B cell (primary cell): ENCODE results near the gene LYST. TPM values are rescaled to one million over a fixed set of nuclear protein-coding genes. Genes with fewer than 3 reads are reported as not detected.

Experiments used
- ATAC-seq: fragments of 200-7000 bp; cut with Tn5 transposase; one replicate; pipeline ENCODE4 v1.10.0; 2021; ENCODE audit warnings: low read depth, mild to moderate bottlenecking, moderate number of reproducible peaks, moderate library complexity
- CTCF ChIA-PET: fragments of 350-600 bp; sonication (Branson Sonifier 250); formaldehyde crosslinking; loops from one replicate; lab custom pipeline; 2021; ENCODE audit warnings: antibody characterized with exemption, inconsistent platforms; lab: Charles Lee
- POLR2A ChIA-PET: fragments of 350-600 bp; sonication (Branson Sonifier 250); formaldehyde crosslinking; loops from one replicate; lab custom pipeline; 2021; ENCODE audit warnings: antibody characterized with exemption; lab: Charles Lee
- DNase-seq: peaks from one replicate; pipeline ENCODE4 v3.0.0; 2013
- H2AFZ ChIP-seq: 2 replicates; pipeline ENCODE4 v1.6.1; 2012; ENCODE audit warnings: mild to moderate bottlenecking, low read depth, low read length; ENCODE audit not compliant: insufficient read depth, poor library complexity, severe bottlenecking
- H3K27ac ChIP-seq, 2 donors: 1 replicate in 1 of 2; 2 replicates in 1 of 2; pipeline ENCODE4 v1.5.1; 2012 to 2013; ENCODE audit warnings: low read length in 2 of 2, mild to moderate bottlenecking in 2 of 2, moderate library complexity in 1 of 2
- H3K27me3 ChIP-seq, 4 experiments: fragments of 200-600 bp in 1 of 4; sonication (generic) in 1 of 4; replicated peaks in 1 of 4; 1 replicate in 2 of 4; 2 replicates in 2 of 4; pipeline versions ENCODE4 v1.6.1 to v1.7.0; 2013 to 2016; ENCODE audit warnings: low read length in 3 of 4, mild to moderate bottlenecking in 2 of 4, mixed read lengths in 1 of 4, moderate library complexity in 1 of 4; ENCODE audit not compliant: insufficient read depth in 4 of 4, control insufficient read depth in 3 of 4; ENCODE audit errors: control extremely low read depth in 1 of 4
- H3K36me3 ChIP-seq, 2 experiments: replicated peaks in 1 of 2; 1 replicate in 1 of 2; 2 replicates in 1 of 2; pipeline versions ENCODE4 v1.6.1 to v1.7.1; 2013; ENCODE audit warnings: low read length in 1 of 2; ENCODE audit not compliant: insufficient read depth in 2 of 2, control insufficient read depth in 1 of 2; ENCODE audit errors: control extremely low read depth in 1 of 2, extremely low read depth in 1 of 2
- H3K4me1 ChIP-seq, 2 donors: fragments of 200-600 bp in 1 of 2; sonication (generic) in 1 of 2; 1 replicate in 1 of 2; 2 replicates in 1 of 2; pipeline versions ENCODE4 v1.5.1 to v1.6.1; 2013 to 2017; ENCODE audit warnings: low read length in 2 of 2; ENCODE audit not compliant: control insufficient read depth in 2 of 2, insufficient read depth in 2 of 2
- H3K4me2 ChIP-seq: replicated peaks from 2 replicates; pipeline ENCODE3; 2012; ENCODE audit warnings: mild to moderate bottlenecking, low read depth, low read length; ENCODE audit not compliant: poor library complexity, severe bottlenecking
- H3K4me3 ChIP-seq, 5 experiments: fragments of 200-600 bp in 1 of 5; sonication (generic) in 1 of 5; 1 replicate in 3 of 5; 2 replicates in 2 of 5; pipeline versions ENCODE4 v1.5.1 to v1.7.0; 2011 to 2016; ENCODE audit warnings: low read length in 4 of 5, mild to moderate bottlenecking in 4 of 5, low read depth in 2 of 5, control low read depth in 1 of 5, moderate library complexity in 1 of 5; ENCODE audit not compliant: insufficient read depth in 1 of 5; ENCODE audit errors: control extremely low read depth in 1 of 5, extremely low read depth in 1 of 5
- H3K79me2 ChIP-seq: fragments of 200-600 bp; sonication (generic); one replicate; pipeline ENCODE4 v1.6.0; 2016; ENCODE audit warnings: low read length; ENCODE audit not compliant: control insufficient read depth, insufficient read depth
- H3K9ac ChIP-seq: fragments of 200-600 bp; sonication (generic); 2 replicates; pipeline ENCODE4 v1.6.1; 2017; ENCODE audit warnings: mild to moderate bottlenecking, low read length, moderate library complexity
- H3K9me3 ChIP-seq, 3 donors: one replicate each; pipeline versions ENCODE4 v1.6.1 to v1.7.1; 2013; ENCODE audit warnings: low read length in 2 of 3; ENCODE audit not compliant: control insufficient read depth in 2 of 3, insufficient read depth in 1 of 3; ENCODE audit errors: control extremely low read depth in 1 of 3
- H4K20me1 ChIP-seq: 2 replicates; pipeline ENCODE4 v1.6.0; 2012; ENCODE audit warnings: mild to moderate bottlenecking, low read length; ENCODE audit not compliant: insufficient read depth, control insufficient read depth, poor library complexity, severe bottlenecking
- H3K27ac Mint-ChIP-seq: one replicate; pipeline ENCODE4 v1.8.0; 2021; ENCODE audit warnings: mixed read lengths
- H3K27me3 Mint-ChIP-seq: one replicate; pipeline ENCODE4 v1.8.0; 2021; ENCODE audit warnings: mixed read lengths
- H3K4me1 Mint-ChIP-seq: one replicate; pipeline ENCODE4 v1.8.0; 2021; ENCODE audit warnings: mixed read lengths
- H3K4me3 Mint-ChIP-seq: one replicate; pipeline ENCODE4 v1.8.0; 2021; ENCODE audit warnings: mixed read lengths
- H3K9me3 Mint-ChIP-seq: one replicate; pipeline ENCODE4 v1.8.0; 2022; ENCODE audit warnings: mixed read lengths; ENCODE audit not compliant: insufficient read depth
- CTCF ChIP-seq: fragments of 200-600 bp; IDR thresholded peaks from one replicate; pipeline ENCODE4 v1.8.0; 2022; ENCODE audit warnings: antibody characterized with exemption, mild to moderate bottlenecking
- EZH2 ChIP-seq: IDR thresholded peaks from 2 replicates; pipeline ENCODE4 v1.6.1; 2012; ENCODE audit warnings: borderline replicate concordance, low read depth, mild to moderate bottlenecking, moderate library complexity, low read length; ENCODE audit not compliant: insufficient read depth, poor library complexity, severe bottlenecking
- WGBS: methylation state at CpG from one replicate; pipeline ENCODE4 v1.1.5; 2013; ENCODE audit warnings: missing lambda C conversion rate; ENCODE audit not compliant: insufficient coverage; 5-methylcytosine and 5-hydroxymethylcytosine counted together
- intact Hi-C: fragments of 100-400 bp; cut with micrococcal nuclease; formaldehyde crosslinking; loops from one replicate; pipeline ENCODE4 v1.10.0; 2022
- polyA plus RNA-seq: library from polyadenylated mRNA; depleted of rRNA; stranded (reverse); fragments of >200 nt; gene quantifications from 2 replicates; pipeline ENCODE4 v1.2.3, GENCODE V29; 2012
- total RNA-seq, 2 donors: library from RNA; stranded (reverse); fragments of 120-200 nt in 1 of 2; gene quantifications; 1 replicate in 1 of 2; 2 replicates in 1 of 2; pipeline versions ENCODE4 v1.2.3 to v1.2.4, GENCODE V29; 2013 to 2022

Gene LYST
- total and polyA plus RNA-seq, 2 donors (not counting 1 experiment from before 2014, with no cell fraction given): 50.4 to 120 TPM

- no peaks in the 10 kb centered on the region for H3K4me1 ChIP-seq
- H3K4me2 ChIP-seq: no peak overlapping the region
- DNase-seq (no peak), ATAC-seq (no peak)
- H3K79me2 ChIP-seq: no peaks in the 10 kb centered on the region
- no peak overlapping the region for H3K9ac ChIP-seq
- Mint-ChIP-seq H3K9me3 (no peaks in the 10 kb centered on the region), H3K27ac (no peak overlapping the region), H3K4me3 (no peak overlapping the region), H3K4me1 (no peaks in the 10 kb centered on the region), H3K27me3 (no peaks in the 10 kb centered on the region)
- peaks cover 6% of the 10 kb centered on the region for H4K20me1 ChIP-seq
- no peak overlapping the region for H2AFZ ChIP-seq
- no peaks in the 10 kb centered on the region for H3K9me3 ChIP-seq
- no peak overlapping the region for H3K27ac ChIP-seq
- no peaks in the 10 kb centered on the region for H3K27me3 ChIP-seq
- peaks cover 17 to 41% of the 10 kb centered on the region in 2 experiments for H3K36me3 ChIP-seq
- POLR2A ChIA-PET: no interaction called here
- no peak overlapping the region for H3K4me3 ChIP-seq
- WGBS: 98% methylated on average over 4 of the region's 7 CpGs
- intact Hi-C loops: no loop called here
- no peak for TF ChIP-seq EZH2
- TF ChIP-seq CTCF: no peak
- CTCF ChIA-PET: interaction anchor here (0.5 kb wide), 1 partner anchor 75 kb away, joined by 4 read pairs; no protein-coding TSS in a partner anchor
Measured at GRCh38 chr1:235806123-235806522, 60.6 kb downstream of the LYST start.

GRCh38 chr1:235802573-235803346 is 63.9 kb downstream of the LYST start:
- Histone ChIP-seq H4K20me1 (peaks cover 6% of the 10 kb centered on the region), H3K79me2 (no peaks in the 10 kb centered on the region), H3K36me3 (peaks cover 6 to 25% of the 10 kb centered on the region in 2 experiments), H3K9me3 (peaks cover 0 to 1% (median 0%) of the 10 kb centered on the region in 3 donors), H3K27me3 (no peaks in the 10 kb centered on the region), H3K27ac (no peak overlapping the region), H3K4me1 (no peaks in the 10 kb centered on the region), H3K4me2 (no peak overlapping the region), H3K4me3 (no peak overlapping the region), H3K9ac (no peak overlapping the region), H2AFZ (no peak overlapping the region)
- TF ChIP-seq CTCF (no peak), EZH2 (no peak)
- CTCF ChIA-PET: interaction anchor here (0.6 to 1.3 kb wide), 2 partner anchors 169 to 579 kb away, joined by 4 to 7 read pairs; no protein-coding TSS in a partner anchor
- no peak for DNase-seq
- ATAC-seq: no peak
- Mint-ChIP-seq H3K27me3 (no peaks in the 10 kb centered on the region), H3K4me3 (no peak overlapping the region), H3K9me3 (no peaks in the 10 kb centered on the region), H3K27ac (no peak overlapping the region), H3K4me1 (no peaks in the 10 kb centered on the region)
- POLR2A ChIA-PET: no interaction called here
- WGBS: no CpG with 5 or more reads among the region's 4 CpGs
- intact Hi-C loops: no loop called here
